Endothelial cell of umbilical vein (primary cell): ENCODE measurements around the gene PSMB7. TPM values are rescaled to one million over a fixed set of nuclear protein-coding genes. Genes with fewer than 3 reads are reported as not detected.

Experiments used
- BruUV-seq: library from RNA; stranded (reverse); fragments of 400-500 nt; replicated peaks from 2 replicates; lab custom pipeline; 2021; lab: Mats Ljungman, UMichigan
- CTCF ChIA-PET: fragments of 300-600, 350-600 bp; sonication (Branson Sonifier 250); formaldehyde crosslinking; loops from one replicate; lab custom pipeline; 2021; ENCODE audit warnings: antibody characterized with exemption, inconsistent platforms; lab: Charles Lee
- POLR2A ChIA-PET: fragments of 300-600, 350-600 bp; sonication (Branson Sonifier 250); formaldehyde crosslinking; loops from one replicate; lab custom pipeline; 2021; ENCODE audit warnings: antibody characterized with exemption, inconsistent platforms; lab: Charles Lee
- DNase-seq: peaks from one replicate; pipeline ENCODE4 v3.0.0-alpha.2; 2011; ENCODE audit warnings: low read depth, low spot score
- FAIRE-seq: peaks from 2 replicates; lab custom pipeline; 2011; peaks lifted over from hg19 to GRCh38; lab: Jason Lieb, UNC
- H2AFZ ChIP-seq: 2 replicates; pipeline ENCODE4 v1.6.0; 2012; ENCODE audit warnings: low read depth, low read length, control low read depth, inconsistent platforms
- H3K27ac ChIP-seq: 2 replicates; pipeline ENCODE4 v1.5.1; 2011; ENCODE audit warnings: low read depth, mild to moderate bottlenecking, control low read depth, low read length, moderate library complexity; ENCODE audit not compliant: insufficient read depth
- H3K27me3 ChIP-seq, 2 experiments: 2 replicates each; pipeline versions ENCODE4 v1.6.0 to v1.6.1; 2011; ENCODE audit warnings: low read length in 2 of 2, mixed read lengths in 1 of 2; ENCODE audit not compliant: control insufficient read depth in 2 of 2, insufficient read depth in 2 of 2
- H3K36me3 ChIP-seq, 2 experiments: 2 replicates in 1 of 2; 3 replicates in 1 of 2; pipeline ENCODE4 v1.5.1; 2011; ENCODE audit warnings: low read length in 2 of 2, mild to moderate bottlenecking in 1 of 2, moderate library complexity in 1 of 2; ENCODE audit not compliant: control insufficient read depth in 2 of 2, insufficient read depth in 2 of 2; ENCODE audit errors: extremely low read depth in 1 of 2
- H3K4me1 ChIP-seq: 3 replicates; pipeline ENCODE4 v1.5.1; 2011; ENCODE audit warnings: mild to moderate bottlenecking, low read length; ENCODE audit not compliant: control insufficient read depth, insufficient read depth; ENCODE audit errors: extremely low read depth
- H3K4me2 ChIP-seq: 2 replicates; pipeline ENCODE4 v1.6.1; 2011; ENCODE audit warnings: low read length, control low read depth, mixed read lengths; ENCODE audit not compliant: insufficient read depth
- H3K4me3 ChIP-seq, 3 experiments: fragments of 200-600 bp in 1 of 3; sonication (generic), shearing (Covaris generic) in 1 of 3; replicated peaks in 1 of 3; 2 replicates each; pipeline ENCODE4 v1.5.1; 2011 to 2016; ENCODE audit warnings: control low read depth in 3 of 3, low read length in 3 of 3, mild to moderate bottlenecking in 2 of 3, inconsistent platforms in 1 of 3, low read depth in 1 of 3, moderate library complexity in 1 of 3; ENCODE audit not compliant: insufficient read depth in 1 of 3
- H3K79me2 ChIP-seq: 2 replicates; pipeline ENCODE4 v1.6.0; 2012; ENCODE audit warnings: low read length, inconsistent platforms; ENCODE audit not compliant: control insufficient read depth, insufficient read depth
- H3K9ac ChIP-seq: replicated peaks from 2 replicates; pipeline ENCODE3; 2011; ENCODE audit warnings: low read length, control low read depth; ENCODE audit not compliant: insufficient read depth; ENCODE audit errors: extremely low read depth
- H3K9me1 ChIP-seq: replicated peaks from 3 replicates; pipeline ENCODE4 v1.6.0; 2011; ENCODE audit warnings: mild to moderate bottlenecking, low read length; ENCODE audit not compliant: control insufficient read depth, insufficient read depth; ENCODE audit errors: extremely low read depth
- H3K9me3 ChIP-seq: replicated peaks from 2 replicates; pipeline ENCODE4 v1.5.1; 2012; ENCODE audit warnings: low read length, inconsistent platforms; ENCODE audit not compliant: control insufficient read depth, insufficient read depth
- H4K20me1 ChIP-seq: replicated peaks from 2 replicates; pipeline ENCODE3; 2011; ENCODE audit warnings: mild to moderate bottlenecking, low read length; ENCODE audit not compliant: control insufficient read depth, insufficient read depth; ENCODE audit errors: extremely low read depth
- EZH2 ChIP-seq: IDR thresholded peaks from 2 replicates; pipeline ENCODE4 v1.6.1; 2012; ENCODE audit warnings: borderline replicate concordance, low read depth, mild to moderate bottlenecking, moderate library complexity, low read length, inconsistent platforms; ENCODE audit not compliant: severe bottlenecking
- FOS ChIP-seq: IDR thresholded peaks from 2 replicates; pipeline ENCODE4 v1.6.1; 2011; ENCODE audit warnings: mild to moderate bottlenecking, low read length, moderate library complexity, borderline replicate concordance; ENCODE audit not compliant: insufficient read depth
- GATA2 ChIP-seq: IDR thresholded peaks from 2 replicates; pipeline ENCODE4 v1.7.0; 2011; ENCODE audit warnings: low read depth, mild to moderate bottlenecking, moderate library complexity, mixed read lengths, low read length; ENCODE audit not compliant: insufficient read length, insufficient read depth
- JUN ChIP-seq: IDR thresholded peaks from 2 replicates; pipeline ENCODE4 v1.6.1; 2011; ENCODE audit warnings: borderline replicate concordance, low read depth; ENCODE audit not compliant: insufficient read length, insufficient read depth
- MYC ChIP-seq: IDR thresholded peaks from one replicate; pipeline ENCODE4 v1.6.1; 2011; ENCODE audit warnings: mild to moderate bottlenecking, low read depth, low read length
- POLR2A ChIP-seq: IDR thresholded peaks from 2 replicates; pipeline ENCODE4 v1.6.1; 2012; ENCODE audit warnings: low read depth, mild to moderate bottlenecking, control low read depth, low read length
- POLR2AphosphoS5 ChIP-seq: IDR thresholded peaks from 2 replicates; pipeline ENCODE4 v1.6.1; 2012; ENCODE audit warnings: low read depth, mild to moderate bottlenecking, control low read depth, low read length, moderate library complexity; ENCODE audit not compliant: insufficient read depth
- dilution Hi-C: fragments of 300-500 bp; cut with MboI; formaldehyde crosslinking; loops from one replicate; pipeline ENCODE4 v1.15.0; 2019; ENCODE audit warnings: low sequenced_read_pairs; ENCODE audit not compliant: extremely low pct_ligation_motif_present
- intact Hi-C: fragments of 100-400 bp; cut with micrococcal nuclease; formaldehyde crosslinking; loops from one replicate; pipeline ENCODE4 v1.10.0; 2022
- polyA plus RNA-seq, 4 experiments: library from polyadenylated mRNA; depleted of rRNA in 3 of 4; stranded (reverse) in 3 of 4; unstranded in 1 of 4; fragments of >200 nt; gene quantifications; 2 replicates each; pipeline versions ENCODE4 v1.2.1 to v1.2.3, GENCODE V29; 2011 to 2012; ENCODE audit warnings: missing spikeins in 1 of 4
- total RNA-seq: library from RNA; stranded (reverse); gene quantifications from 2 replicates; pipeline ENCODE4 v1.2.3, GENCODE V29; 2021
- TF ChIP-seq, protein P1 (sequence below), 2 donors: IDR thresholded peaks; 1 replicate in 1 of 2; 2 replicates in 1 of 2; pipeline ENCODE4 v1.5.1; 2011; ENCODE audit warnings: low read length in 2 of 2, mild to moderate bottlenecking in 2 of 2, moderate library complexity in 2 of 2, control low read depth in 1 of 2, inconsistent platforms in 1 of 2, low read depth in 1 of 2; ENCODE audit not compliant: insufficient read depth in 1 of 2; ENCODE audit errors: extremely low read depth in 1 of 2
- TF ChIP-seq, protein P2 (sequence below): IDR thresholded peaks from 2 replicates; pipeline ENCODE4 v1.6.1; 2011; ENCODE audit not compliant: insufficient read depth, insufficient read length

The PSMB7 gene
- total and polyA plus RNA-seq, 2 donors (not counting 3 experiments of a cell fraction or from before 2014, with no cell fraction given): 227 to 366 TPM

DNA sequence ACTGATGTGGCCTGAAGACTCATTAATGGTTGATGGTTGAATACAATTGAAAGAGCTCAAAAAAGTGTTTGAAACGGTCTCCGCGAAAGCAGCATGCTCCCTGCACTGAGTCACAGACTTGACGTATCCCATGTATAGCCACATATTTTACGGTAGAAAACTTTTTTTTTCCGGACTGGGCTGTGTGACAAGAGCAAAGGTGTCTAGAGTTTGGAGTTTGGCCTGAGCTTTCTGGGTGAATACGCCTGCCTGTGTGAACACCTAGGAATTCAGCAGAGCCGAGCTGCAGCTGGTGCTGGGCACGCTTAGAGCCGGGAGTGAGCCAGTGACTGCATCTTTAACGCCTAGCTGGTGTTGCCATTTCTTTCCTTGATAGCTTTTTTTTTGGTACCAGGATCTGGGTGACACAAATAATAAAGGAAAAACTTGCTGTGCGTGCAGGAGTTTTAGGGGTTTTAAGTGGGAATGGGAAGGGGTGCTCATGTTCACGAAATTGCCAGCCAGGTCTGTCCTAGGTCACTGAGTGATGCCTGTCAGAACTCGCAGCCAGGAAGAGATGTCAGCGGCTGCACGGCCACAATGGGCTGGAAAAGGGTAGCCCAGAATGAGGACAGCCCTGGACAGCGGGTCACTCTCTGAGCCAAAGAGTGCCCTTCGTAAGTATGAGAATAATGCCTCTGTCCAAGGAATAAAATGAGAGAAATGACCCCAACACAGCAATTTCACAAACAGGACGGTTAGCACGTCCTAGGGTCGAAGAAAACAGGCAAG is 51.7 kb downstream of the PSMB7 start:
- H3K9ac ChIP-seq: no peak overlapping the region
- no peak overlapping the region for H3K4me2 ChIP-seq
- ChIA-PET POLR2A (no interaction called here), CTCF (interaction anchor here (1.2 to 3.3 kb wide), 2 partner anchors 24 to 236 kb away, joined by 3 to 16 read pairs; no protein-coding TSS in a partner anchor)
- H3K9me1 ChIP-seq: no peaks in the 10 kb centered on the region
- H3K27ac ChIP-seq: no peak overlapping the region
- H3K27me3 ChIP-seq: no peaks in the 10 kb centered on the region
- H3K4me1 ChIP-seq: no peaks in the 10 kb centered on the region
- dilution Hi-C loops (no loop called here), intact Hi-C loops (no loop called here)
- H3K9me3 ChIP-seq: no peaks in the 10 kb centered on the region
- H3K4me3 ChIP-seq: no peak overlapping the region
- no TSS peak for BruUV-seq
- FAIRE-seq: no peak
- H3K36me3 ChIP-seq: no peaks in the 10 kb centered on the region
- H4K20me1 ChIP-seq: no peaks in the 10 kb centered on the region
- peaks cover 93% of the 10 kb centered on the region for H3K79me2 ChIP-seq
- DNase-seq: no peak
- no peak overlapping the region for H2AFZ ChIP-seq
- no peak for TF ChIP-seq JUN
- TF ChIP-seq MYC: no peak
- TF ChIP-seq, protein P1, sequence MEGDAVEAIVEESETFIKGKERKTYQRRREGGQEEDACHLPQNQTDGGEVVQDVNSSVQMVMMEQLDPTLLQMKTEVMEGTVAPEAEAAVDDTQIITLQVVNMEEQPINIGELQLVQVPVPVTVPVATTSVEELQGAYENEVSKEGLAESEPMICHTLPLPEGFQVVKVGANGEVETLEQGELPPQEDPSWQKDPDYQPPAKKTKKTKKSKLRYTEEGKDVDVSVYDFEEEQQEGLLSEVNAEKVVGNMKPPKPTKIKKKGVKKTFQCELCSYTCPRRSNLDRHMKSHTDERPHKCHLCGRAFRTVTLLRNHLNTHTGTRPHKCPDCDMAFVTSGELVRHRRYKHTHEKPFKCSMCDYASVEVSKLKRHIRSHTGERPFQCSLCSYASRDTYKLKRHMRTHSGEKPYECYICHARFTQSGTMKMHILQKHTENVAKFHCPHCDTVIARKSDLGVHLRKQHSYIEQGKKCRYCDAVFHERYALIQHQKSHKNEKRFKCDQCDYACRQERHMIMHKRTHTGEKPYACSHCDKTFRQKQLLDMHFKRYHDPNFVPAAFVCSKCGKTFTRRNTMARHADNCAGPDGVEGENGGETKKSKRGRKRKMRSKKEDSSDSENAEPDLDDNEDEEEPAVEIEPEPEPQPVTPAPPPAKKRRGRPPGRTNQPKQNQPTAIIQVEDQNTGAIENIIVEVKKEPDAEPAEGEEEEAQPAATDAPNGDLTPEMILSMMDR (IDR thresholded peaks at IDR 0.05; ENCODE audit: extremely low read depth in 1 of 2, insufficient read depth in 1 of 2, low read depth in 1 of 2, low read length in 2 of 2): no peak
- no peak for TF ChIP-seq POLR2AphosphoS5
- no peak for TF ChIP-seq EZH2
- TF ChIP-seq, protein P2, sequence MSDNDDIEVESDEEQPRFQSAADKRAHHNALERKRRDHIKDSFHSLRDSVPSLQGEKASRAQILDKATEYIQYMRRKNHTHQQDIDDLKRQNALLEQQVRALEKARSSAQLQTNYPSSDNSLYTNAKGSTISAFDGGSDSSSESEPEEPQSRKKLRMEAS: no peak
- no peak for TF ChIP-seq GATA2
- no peak for TF ChIP-seq FOS
- no peak for TF ChIP-seq POLR2A
